ENCODE data around the gene CHCHD10. TPM values are rescaled to one million over a fixed set of nuclear protein-coding genes. Genes with fewer than 3 reads are reported as not detected.

CHCHD10 gene
- total and polyA plus RNA-seq, 2 of the 4 experiments (the other 2 are of a cell fraction), result 2.2 to 11.2 TPM

DNA sequence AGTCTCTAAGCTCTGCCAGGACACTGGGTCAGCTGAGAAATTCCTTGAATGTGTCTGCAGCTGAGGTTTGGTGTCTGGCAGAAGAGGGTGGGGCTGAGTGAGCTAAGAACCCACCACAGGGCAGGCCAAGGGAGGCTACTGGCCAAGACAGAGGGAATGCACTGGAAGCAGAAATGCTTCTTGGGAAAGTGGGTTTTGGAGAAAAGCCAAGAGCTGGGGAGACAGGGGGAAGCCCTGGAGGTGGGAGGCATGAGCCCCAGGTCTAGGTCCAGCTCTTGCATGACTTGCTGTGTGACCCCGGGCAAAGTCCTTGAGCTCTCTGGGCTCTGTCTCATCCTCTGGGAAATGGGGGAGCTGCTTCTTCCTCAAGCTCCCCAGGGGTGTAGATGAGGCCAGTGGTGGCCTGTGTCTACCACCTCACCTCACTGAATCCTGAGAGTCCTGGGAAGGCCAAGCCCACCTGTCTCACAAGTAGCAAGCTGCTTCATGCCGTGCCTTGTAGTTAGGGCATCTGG is 7.2 kb upstream of the CHCHD10 start:
- H2BK20ac ChIP-seq (ENCODE audit: low read depth, low read length), result no peak overlapping the region
- peaks cover 12% of the 10 kb centered on the region for H3K9me1 ChIP-seq (ENCODE audit: insufficient read depth, low read length)
- in situ Hi-C loops (cut with MboI; ENCODE audit: low sequenced_read_pairs) (no loop called here), dilution Hi-C loops (cut with HindIII; ENCODE audit: low sequenced_read_pairs, unreplicated experiment) (no loop called here), intact Hi-C loops (cut with micrococcal nuclease) (loop anchor here (5.0 to 10.0 kb wide), 2 partner anchors 72 to 180 kb away; no protein-coding TSS in a partner anchor)
- H4K8ac ChIP-seq (ENCODE audit: low read depth in 2 of 2, low read length in 2 of 2), result no peak overlapping the region
- no peak overlapping the region for H3K4me2 ChIP-seq (ENCODE audit: low read depth, low read length)
- no peak overlapping the region for H4K5ac ChIP-seq (ENCODE audit: low read depth, low read length)
- H2AFZ ChIP-seq (replicated peaks; ENCODE audit: low read length, poor library complexity), result peak overlapping the region; percentile 16
- H2BK120ac ChIP-seq (ENCODE audit: low read depth, low read length), result no peak overlapping the region
- no TSS peak for BruUV-seq (replicated peaks)
- TF ChIP-seq POLR2A (IDR thresholded peaks at IDR 0.05; ENCODE audit: low read depth, low read length), result no peak
- no peak for TF ChIP-seq NFE2L2 (IDR thresholded peaks at IDR 0.05; ENCODE audit: low read depth, low read length)
- TF ChIP-seq MXI1 (IDR thresholded peaks at IDR 0.05; ENCODE audit: borderline replicate concordance, low read depth, low read length), result no peak
- no peak for TF ChIP-seq SMC3 (IDR thresholded peaks at IDR 0.05; ENCODE audit: low read depth, low read length)
- TF ChIP-seq RAD21 (IDR thresholded peaks at IDR 0.05; ENCODE audit: low read length), result no peak
- no peak for TF ChIP-seq MAZ (IDR thresholded peaks at IDR 0.05; ENCODE audit: borderline replicate concordance, low read depth, low read length)
- no peak for TF ChIP-seq RFX5 (IDR thresholded peaks at IDR 0.05; ENCODE audit: low read depth, low read length)
- TF ChIP-seq, protein P1, sequence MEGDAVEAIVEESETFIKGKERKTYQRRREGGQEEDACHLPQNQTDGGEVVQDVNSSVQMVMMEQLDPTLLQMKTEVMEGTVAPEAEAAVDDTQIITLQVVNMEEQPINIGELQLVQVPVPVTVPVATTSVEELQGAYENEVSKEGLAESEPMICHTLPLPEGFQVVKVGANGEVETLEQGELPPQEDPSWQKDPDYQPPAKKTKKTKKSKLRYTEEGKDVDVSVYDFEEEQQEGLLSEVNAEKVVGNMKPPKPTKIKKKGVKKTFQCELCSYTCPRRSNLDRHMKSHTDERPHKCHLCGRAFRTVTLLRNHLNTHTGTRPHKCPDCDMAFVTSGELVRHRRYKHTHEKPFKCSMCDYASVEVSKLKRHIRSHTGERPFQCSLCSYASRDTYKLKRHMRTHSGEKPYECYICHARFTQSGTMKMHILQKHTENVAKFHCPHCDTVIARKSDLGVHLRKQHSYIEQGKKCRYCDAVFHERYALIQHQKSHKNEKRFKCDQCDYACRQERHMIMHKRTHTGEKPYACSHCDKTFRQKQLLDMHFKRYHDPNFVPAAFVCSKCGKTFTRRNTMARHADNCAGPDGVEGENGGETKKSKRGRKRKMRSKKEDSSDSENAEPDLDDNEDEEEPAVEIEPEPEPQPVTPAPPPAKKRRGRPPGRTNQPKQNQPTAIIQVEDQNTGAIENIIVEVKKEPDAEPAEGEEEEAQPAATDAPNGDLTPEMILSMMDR (conservative IDR thresholded peaks at IDR 0.05; ENCODE audit: low read depth, low read length), result no peak
- no peak for TF ChIP-seq CHD1 (IDR thresholded peaks at IDR 0.05; ENCODE audit: low read depth, low read length)
- TF ChIP-seq, protein P2, sequence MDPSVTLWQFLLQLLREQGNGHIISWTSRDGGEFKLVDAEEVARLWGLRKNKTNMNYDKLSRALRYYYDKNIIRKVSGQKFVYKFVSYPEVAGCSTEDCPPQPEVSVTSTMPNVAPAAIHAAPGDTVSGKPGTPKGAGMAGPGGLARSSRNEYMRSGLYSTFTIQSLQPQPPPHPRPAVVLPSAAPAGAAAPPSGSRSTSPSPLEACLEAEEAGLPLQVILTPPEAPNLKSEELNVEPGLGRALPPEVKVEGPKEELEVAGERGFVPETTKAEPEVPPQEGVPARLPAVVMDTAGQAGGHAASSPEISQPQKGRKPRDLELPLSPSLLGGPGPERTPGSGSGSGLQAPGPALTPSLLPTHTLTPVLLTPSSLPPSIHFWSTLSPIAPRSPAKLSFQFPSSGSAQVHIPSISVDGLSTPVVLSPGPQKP (IDR thresholded peaks at IDR 0.05; ENCODE audit: borderline replicate concordance, low read depth, low read length), result no peak
- TF ChIP-seq, protein P3, sequence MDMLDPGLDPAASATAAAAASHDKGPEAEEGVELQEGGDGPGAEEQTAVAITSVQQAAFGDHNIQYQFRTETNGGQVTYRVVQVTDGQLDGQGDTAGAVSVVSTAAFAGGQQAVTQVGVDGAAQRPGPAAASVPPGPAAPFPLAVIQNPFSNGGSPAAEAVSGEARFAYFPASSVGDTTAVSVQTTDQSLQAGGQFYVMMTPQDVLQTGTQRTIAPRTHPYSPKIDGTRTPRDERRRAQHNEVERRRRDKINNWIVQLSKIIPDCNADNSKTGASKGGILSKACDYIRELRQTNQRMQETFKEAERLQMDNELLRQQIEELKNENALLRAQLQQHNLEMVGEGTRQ (IDR thresholded peaks at IDR 0.05; ENCODE audit: low read depth, low read length), result no peak
- TF ChIP-seq MAFK (IDR thresholded peaks at IDR 0.05; ENCODE audit: low read depth, low read length), result no peak
- no peak for TF ChIP-seq BHLHE40 (IDR thresholded peaks at IDR 0.05; ENCODE audit: low read depth, low read length)
- TF ChIP-seq FOS (IDR thresholded peaks at IDR 0.05; ENCODE audit: low read depth, low read length), result no peak
- TF ChIP-seq RCOR1 (IDR thresholded peaks at IDR 0.05; ENCODE audit: insufficient replicate concordance, low read length), result no peak
- TF ChIP-seq CEBPB (IDR thresholded peaks at IDR 0.05; ENCODE audit: low read depth, low read length), result no peak
- peaks cover 0 to 7% of the 10 kb centered on the region in 2 experiments; a peak in 1 of 4 replicates for H3K79me1 ChIP-seq (ENCODE audit: low read depth in 1 of 2, low read length in 2 of 2)
- H3K4me1 ChIP-seq (ENCODE audit: control insufficient read depth, insufficient read depth, low read length), result peaks cover 23% of the 10 kb centered on the region; the same call in 1 of the 2 replicates
- no peaks in the 10 kb centered on the region for H3K36me3 ChIP-seq (ENCODE audit: control insufficient read depth, insufficient read depth, low read length)
- no peak overlapping the region for H2BK15ac ChIP-seq (ENCODE audit: low read depth, low read length)
- ATAC-seq (ENCODE audit: low read depth) (peak; percentile 28), DNase-seq (peak; percentile 33)
- H3K23ac ChIP-seq (ENCODE audit: low read depth, low read length), result no peak overlapping the region
- H2BK5ac ChIP-seq (ENCODE audit: low read depth, low read length, poor library complexity, severe bottlenecking), result no peak overlapping the region
- no peak overlapping the region for H4K91ac ChIP-seq (ENCODE audit: insufficient read depth, low read depth, low read length)
- no peak overlapping the region for H3K18ac ChIP-seq (ENCODE audit: low read depth, low read length)
- peak overlapping the region; percentile 7 for H2AK9ac ChIP-seq (replicated peaks; ENCODE audit: low read depth, low read length, poor library complexity)
- no peaks in the 10 kb centered on the region for H3K27me3 ChIP-seq (ENCODE audit: control insufficient read depth, insufficient read depth, low read length)
- POLR2A ChIA-PET (ENCODE audit: unreplicated experiment), result no interaction called here
- no peaks in the 10 kb centered on the region for H4K20me1 ChIP-seq (ENCODE audit: insufficient read depth, low read length)
- CTCF ChIA-PET, result interaction anchor here (1.0 to 1.4 kb wide), 2 partner anchors 9 to 15 kb away, joined by 3 to 4 read pairs; no protein-coding TSS in a partner anchor
- no peak overlapping the region for H3K9ac ChIP-seq (ENCODE audit: low read depth, low read length)
- no peak overlapping the region for H3K14ac ChIP-seq (replicated peaks; ENCODE audit: low read depth, low read length)
- no peak overlapping the region for H3K27ac ChIP-seq (ENCODE audit: insufficient read depth, low read length)
- 0 out of 2 replicates have a peak overlapping the region, but pooled peaks have one; percentile 33 for H3K4ac ChIP-seq (ENCODE audit: low read depth, low read length)
- no peaks in the 10 kb centered on the region for H3K9me3 ChIP-seq (ENCODE audit: control insufficient read depth, insufficient read depth, low read length)
- WGBS, 2 experiments (ENCODE audit: extremely low coverage in 2 of 2, insufficient read length in 1 of 2), result no CpG with 5 or more reads among the region's 2 CpGs
- H3K4me3 ChIP-seq (ENCODE audit: insufficient read depth, low read depth, low read length), result no peak overlapping the region
- peak overlapping the region; percentile 64; the same call in 1 of the 2 replicates for H2AK5ac ChIP-seq (ENCODE audit: low read depth, low read length)
- no peak overlapping the region for H3K56ac ChIP-seq (ENCODE audit: extremely low read depth, insufficient read depth, low read length)

All from IMR-90 (cell line).